Fibroblast of lung (primary cell): ENCODE measurements around the gene CCDC92B.

ENCODE experiments used
- CTCF ChIP-seq, 2 donors: IDR thresholded peaks in 1 of 2; conservative IDR thresholded peaks in 1 of 2; 1 replicate in 1 of 2; 2 replicates in 1 of 2; pipeline ENCODE4 v1.5.1; 2011 to 2012; ENCODE audit warnings: low read length in 2 of 2, control low read depth in 1 of 2, inconsistent platforms in 1 of 2, low read depth in 1 of 2, mild to moderate bottlenecking in 1 of 2
- EZH2 ChIP-seq: IDR thresholded peaks from 2 replicates; pipeline ENCODE4 v1.5.1; 2012; ENCODE audit warnings: low read length, control low read depth, mild to moderate bottlenecking; ENCODE audit errors: missing control alignments

- TF ChIP-seq CTCF (conservative IDR thresholded peaks at IDR 0.05 in 1 of 2, IDR thresholded peaks at IDR 0.05 in 1 of 2; ENCODE audit: low read depth in 1 of 2, low read length in 2 of 2) (no peak), EZH2 (no peak)
Observed at GRCh38 chr17:2718150-2718938, 31.1 kb downstream of the CCDC92B start.
